NCI-H2107 (cell line): ENCODE measurements around the gene FADD.

Experiments
- DNase-seq: peaks from one replicate; lab custom pipeline; 2025; lab: John Stamatoyannopoulos, UW

The FADD gene

DNA sequence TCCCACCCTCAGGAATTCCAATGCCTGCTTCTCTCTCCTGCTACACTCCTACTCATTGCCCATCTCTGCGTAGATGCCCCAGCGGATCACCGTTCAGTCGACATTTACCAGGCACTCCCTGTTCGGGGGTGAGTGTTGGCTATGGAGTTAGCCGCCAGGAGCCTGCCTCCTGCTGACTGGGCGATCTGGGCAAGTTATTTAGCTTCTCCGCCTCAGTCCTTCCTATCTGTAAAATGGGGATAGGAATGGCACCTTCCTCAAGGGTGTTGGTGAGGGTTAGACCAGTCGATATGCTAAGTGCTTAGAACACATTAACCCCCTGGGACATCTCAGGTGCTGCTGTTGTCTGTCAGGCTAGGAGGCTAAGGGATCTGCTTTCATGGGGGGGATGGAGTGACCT lies 30.9 kb downstream of the FADD start:
- DNase-seq, result no peak

DNA sequence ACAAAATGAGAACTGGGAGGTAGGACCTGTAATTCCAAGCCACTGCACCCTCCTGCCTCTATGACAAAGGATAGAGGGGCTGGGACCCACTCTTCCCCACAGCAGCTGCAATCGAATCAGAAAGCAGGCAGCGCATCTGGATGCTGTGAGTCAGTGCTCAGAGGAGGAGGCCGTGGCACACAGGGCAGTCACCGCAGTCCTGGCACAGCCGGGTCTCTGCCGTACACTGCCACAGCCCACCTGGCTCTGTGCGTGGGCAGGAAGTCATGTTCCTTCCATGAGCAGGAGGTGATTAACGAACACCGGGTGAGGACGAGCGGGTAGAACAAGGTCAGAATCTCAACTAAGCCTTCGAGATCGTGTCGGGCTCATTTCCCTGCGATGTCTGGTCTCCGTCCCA lies 37.2 kb downstream of the FADD start:
- no peak for DNase-seq

DNA sequence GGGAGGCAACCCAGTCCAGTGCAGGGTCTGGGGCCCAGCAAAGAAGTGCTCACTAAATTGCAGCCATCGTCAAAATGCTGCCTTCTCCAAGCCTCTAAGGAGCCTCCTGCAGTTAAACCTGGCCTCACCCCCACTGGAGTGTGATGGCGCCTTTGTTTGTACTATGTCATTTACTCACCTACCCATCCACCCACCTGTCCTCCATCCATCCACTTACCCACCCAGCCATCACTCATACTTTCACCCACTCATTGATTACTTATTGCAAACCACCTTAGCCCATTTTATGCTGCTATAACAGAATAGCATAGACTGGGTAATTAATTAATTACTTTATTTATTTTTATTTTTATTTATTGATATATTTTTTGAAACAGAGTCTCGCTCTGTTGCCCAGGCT lies 38.6 kb downstream of the FADD start:
- DNase-seq, result no peak

DNA sequence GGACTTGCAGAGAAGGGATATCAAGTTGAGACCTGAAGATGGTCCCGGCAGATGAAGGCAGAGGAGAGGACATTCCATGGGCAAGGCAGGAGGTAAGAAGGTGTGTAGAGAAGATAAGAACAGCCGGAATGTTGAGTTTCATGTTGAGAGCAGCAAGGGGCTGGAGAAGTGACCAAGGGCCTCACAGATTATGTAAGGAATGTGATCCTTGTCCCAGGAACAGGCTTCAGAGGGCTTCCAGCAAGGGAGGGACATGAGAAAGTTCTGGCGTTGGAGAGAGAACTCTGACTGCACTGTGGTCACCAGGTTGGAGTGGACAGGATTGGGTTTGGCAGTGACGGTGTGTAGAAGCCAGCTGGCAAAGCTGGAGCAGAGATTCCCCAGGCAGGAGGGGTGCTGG lies 39.8 kb downstream of the FADD start:
- no peak for DNase-seq

DNA sequence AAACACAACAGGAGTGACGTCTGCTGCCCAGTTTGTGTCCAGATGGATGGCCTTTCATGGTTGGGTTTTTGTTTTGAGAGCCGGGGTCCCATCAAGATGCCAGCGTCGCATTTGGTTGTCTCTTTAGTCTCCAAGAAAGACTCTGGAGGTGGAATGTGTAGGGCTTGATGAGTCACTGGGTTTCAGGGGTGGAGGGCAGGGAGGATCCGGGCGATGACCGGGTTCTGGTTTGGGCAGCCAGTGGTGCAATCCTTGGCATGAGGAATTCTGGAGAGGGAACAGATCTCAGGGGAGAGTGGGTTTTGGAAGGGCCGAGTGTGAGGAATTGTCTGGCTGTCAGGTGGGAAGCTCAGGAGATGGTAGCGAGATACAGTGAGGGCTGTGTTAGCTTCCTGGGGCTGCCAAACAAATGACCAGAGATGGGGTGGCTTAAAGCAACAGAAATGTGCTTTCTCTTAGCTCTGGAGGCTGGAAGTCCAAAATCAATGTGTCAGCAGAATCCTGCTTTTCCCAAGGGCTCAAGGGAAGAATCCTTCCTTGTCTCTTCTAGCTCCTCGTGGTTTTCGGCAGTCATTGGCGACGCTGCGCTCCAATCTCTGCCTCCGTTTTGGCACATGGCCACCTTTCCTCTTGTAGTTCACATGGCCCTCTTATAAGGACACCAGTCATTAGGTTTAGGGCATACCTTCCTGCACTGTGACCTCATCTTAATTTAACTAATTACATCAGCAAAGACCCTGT lies 41.0 kb downstream of the FADD start:
- DNase-seq, result no peak

DNA sequence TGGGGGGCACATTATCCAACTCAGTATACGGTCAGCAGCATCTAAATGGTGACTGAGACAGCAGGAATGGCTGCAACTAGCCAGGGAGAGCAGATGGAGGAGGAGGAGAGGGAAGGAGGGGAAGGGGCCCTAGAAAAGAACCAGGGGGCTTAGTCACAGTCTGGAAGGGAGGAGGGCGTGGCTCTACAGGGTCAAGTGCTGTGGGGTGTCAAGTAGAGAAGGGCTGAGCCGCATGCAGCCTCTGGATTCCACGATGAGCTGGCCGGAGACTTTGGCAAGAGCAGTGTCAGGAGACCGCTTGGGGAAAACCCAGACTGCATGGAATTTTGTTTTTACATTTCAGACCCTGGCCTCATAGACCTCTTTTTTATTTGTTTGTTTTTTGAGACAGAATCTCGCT lies 41.6 kb downstream of the FADD start:
- no peak for DNase-seq

DNA sequence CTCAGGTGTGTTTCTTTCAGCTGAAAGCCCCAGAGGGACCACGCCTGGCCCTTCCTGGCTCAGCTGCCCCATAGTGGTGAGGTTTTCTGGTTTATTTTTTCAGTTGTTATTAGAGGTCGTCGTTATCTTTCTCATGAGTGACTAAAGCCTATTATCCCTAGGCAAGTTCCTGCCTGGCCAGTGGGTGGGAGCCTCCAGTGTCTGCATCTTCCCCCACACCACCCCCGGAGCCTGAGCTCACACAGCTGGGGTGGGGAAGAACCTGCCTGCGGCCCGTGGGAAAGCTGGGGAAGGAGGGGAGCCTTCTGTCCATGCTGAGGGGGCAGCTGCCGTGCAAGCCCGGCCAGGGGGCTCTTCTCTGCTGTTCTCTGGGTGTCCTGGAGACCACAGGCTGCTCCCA lies 43.1 kb downstream of the FADD start:
- DNase-seq, result no peak

DNA sequence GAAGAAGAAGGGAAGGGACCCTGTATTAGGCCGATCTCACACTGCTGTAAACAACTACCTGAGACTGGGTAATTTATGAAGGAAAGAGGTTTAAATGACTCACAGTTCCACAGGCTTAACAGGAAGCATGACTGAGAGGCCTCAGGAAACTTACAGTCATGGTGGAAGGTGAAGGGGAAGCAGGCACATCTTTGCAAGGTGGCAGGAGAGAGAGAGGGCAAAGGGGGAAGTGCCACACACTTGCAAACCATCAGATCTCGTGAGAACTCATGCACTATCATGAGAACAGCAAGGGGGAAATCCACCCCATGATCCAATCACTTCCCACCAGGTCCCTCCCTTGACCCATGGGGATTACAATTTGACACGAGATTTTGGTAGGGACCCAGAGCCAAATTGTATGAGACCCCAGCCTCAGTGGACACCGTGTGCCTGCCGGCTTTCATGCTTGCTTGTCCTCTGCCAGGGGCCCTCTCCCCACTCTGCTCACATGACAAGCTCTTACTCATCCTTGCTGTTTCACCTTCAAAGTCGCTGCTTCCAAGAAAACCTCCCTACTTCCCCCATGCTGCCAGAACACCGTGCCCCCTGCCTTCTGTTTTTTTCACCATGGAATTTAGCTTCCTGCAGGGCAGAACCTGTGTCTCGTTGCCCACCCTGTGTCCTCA lies 44.1 kb downstream of the FADD start:
- no peak for DNase-seq

DNA sequence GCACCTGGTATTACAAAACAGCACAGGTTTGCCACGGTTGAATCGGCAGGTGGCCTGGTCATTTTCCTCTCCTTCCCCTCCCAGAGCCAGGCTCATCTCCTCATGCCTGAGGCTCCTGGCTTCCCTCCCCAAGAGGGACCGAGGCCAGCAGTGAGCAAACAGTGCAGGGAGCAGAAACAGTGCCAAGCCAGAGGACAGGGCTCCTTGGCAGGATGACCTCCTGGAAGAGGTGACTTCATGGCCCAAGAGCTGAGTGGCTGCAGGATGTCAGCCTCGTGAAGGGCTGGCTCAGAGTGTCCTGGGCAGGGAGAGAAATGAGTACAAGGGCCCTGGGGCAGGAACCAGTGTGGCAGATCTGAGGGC lies 44.6 kb downstream of the FADD start:
- no peak for DNase-seq

DNA sequence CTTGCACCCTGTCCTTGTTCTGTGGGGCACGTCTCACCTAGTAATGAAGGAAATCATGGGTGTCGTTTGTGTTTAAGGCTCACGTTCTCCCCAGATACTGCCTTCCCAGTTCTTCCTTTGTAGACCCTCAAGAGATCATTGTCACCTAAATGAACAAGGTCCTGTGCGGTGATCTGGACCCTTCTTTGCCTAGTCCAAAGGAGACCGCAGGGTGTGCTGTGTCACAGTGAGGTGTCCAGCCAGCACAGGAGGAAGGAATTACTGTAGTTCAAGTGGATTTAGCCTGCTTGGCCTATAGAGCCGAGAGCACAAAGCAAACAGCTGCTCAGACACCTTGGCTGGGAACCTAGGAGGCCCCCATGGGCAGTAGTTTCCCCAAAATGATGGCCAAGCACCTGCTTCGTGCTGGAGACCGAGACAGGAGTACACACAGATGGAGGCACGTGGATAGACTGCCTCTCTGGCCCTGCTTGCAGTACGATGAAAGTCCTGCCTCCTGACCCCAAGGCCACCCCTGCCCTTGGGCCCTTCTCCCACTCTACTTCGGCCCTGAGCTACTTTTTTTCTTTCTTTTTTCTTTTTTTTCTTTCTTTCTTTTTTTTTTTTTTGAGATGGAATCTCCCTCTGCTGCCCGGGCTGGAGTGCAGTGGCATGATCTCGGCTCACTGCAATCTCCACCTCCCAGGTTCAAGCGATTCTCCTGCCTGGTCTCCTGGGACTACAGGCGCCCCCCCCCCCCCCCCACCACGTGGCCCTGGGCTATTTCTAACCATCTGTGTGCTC lies 48.0 kb downstream of the FADD start:
- DNase-seq, result no peak

DNA sequence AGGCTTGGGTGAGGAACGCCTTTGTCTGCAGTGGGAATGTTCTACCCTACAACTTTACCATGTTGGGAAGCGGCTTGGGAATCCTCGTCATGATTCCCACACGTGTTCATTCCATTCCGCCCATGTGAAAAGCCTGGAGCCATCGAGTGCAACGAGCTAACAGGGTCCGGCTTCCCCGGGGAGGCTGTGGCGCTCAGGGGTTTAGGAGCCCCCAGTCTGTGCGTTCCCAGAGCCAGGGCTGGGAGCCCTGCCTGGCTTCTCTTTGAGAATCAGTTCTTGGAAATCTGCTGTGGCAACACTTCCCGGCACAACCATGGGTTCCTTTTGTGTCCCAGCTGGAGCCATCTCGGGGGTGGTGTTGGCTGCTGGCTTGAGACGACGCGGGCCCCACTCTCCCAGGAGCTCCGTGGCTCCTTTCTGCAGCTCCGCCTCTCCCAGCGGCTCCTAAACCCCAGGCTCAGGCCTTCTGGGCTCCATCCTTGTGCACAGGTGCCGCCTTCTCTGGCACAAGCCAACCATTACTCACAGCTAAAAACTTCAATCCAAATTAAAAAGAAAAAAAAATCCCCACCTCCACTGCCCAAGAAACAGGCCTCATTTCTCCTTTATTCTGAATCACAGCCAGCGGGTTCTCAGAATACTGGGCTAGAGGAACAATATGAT lies 48.7 kb downstream of the FADD start:
- no peak for DNase-seq

DNA sequence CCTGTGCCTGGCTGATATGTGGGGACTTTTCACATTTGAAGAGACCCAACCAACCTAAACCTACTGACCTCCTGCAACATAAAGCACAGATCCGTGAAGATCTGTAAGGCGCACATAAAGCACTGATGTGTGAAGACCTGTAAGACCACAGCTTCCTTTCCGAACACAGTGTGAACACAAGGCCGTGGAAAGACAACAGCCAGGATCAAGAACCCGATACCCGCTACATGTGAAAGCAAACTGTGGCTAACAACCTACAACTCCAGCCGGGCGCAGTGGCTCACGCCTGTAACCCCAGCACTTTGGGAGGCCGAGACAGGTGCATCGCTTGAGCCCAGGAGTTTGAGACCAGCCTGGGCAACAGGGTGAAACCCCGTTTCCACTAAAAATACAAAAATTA lies 49.7 kb downstream of the FADD start:
- no peak for DNase-seq

DNA sequence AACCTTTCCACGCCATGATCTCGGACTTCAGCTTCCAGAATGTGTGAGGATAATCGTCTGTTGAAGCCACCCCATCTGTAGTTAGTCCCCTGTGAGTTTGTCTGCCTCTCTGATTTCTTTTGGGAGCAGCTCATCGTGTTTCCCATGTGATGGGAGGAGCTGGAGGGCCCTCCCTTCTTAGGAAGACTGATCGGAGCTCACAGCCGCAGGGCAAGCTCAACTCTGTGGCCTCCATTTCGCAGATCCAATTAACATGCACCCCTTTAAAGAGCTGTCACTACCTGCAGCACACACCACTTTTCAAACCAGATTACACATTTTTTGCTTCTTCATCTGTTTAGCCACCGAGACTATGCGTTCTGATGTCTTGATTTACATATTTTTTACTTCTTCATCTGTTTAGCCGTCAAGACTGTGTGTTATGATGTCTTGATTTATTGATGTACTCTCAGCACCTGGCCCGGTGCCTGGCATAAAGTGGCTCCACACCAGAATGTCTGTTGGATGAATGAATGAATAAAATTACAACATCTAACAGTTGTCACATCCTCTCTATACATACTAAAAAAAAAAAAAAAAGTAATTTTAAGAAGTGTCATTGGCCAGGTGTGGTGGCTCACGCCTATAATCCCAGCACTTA lies 52.5 kb downstream of the FADD start:
- no peak for DNase-seq
